GM23338 (cell line): ENCODE data around the gene TTC31. TPM values are rescaled to one million over a fixed set of nuclear protein-coding genes. Genes with fewer than 3 reads are reported as not detected.

Experiments used
- ATAC-seq: fragments of 200-7000 bp; cut with Tn5 transposase; 3 replicates; pipeline ENCODE4 v1.9.1; 2020
- DNase-seq: peaks from one replicate; pipeline ENCODE4 v3.0.0-alpha.2; 2015; ENCODE audit warnings: low spot score
- H2AFZ ChIP-seq: fragments of 200-600 bp; sonication (generic); 2 replicates; pipeline ENCODE4 v1.8.0; 2016; ENCODE audit warnings: antibody characterized with exemption, mild to moderate bottlenecking, moderate library complexity
- H3F3A ChIP-seq: fragments of 200-600 bp; sonication (generic); replicated peaks from 2 replicates; pipeline ENCODE4 v1.8.0; 2017; ENCODE audit warnings: antibody characterized with exemption, mixed run types, low read depth
- H3K27ac ChIP-seq: fragments of 200-600 bp; sonication (generic); 2 replicates; pipeline ENCODE4 v1.6.1; 2016; ENCODE audit warnings: low read depth
- H3K27me3 ChIP-seq: fragments of 200-600 bp; sonication (generic); 2 replicates; pipeline ENCODE4 v1.8.0; 2016; ENCODE audit warnings: mild to moderate bottlenecking, mixed run types, moderate library complexity; ENCODE audit not compliant: insufficient read depth
- H3K36me3 ChIP-seq: fragments of 200-600 bp; sonication (generic); 2 replicates; pipeline ENCODE4 v1.8.0; 2016; ENCODE audit warnings: mild to moderate bottlenecking; ENCODE audit not compliant: insufficient read depth
- H3K4me1 ChIP-seq: fragments of 200-600 bp; sonication (generic); 2 replicates; pipeline ENCODE4 v1.8.0; 2016; ENCODE audit warnings: mild to moderate bottlenecking, moderate library complexity; ENCODE audit not compliant: insufficient read depth
- H3K4me2 ChIP-seq: fragments of 200-600 bp; sonication (generic); 2 replicates; pipeline ENCODE4 v1.7.1; 2017; ENCODE audit warnings: mixed run types
- H3K4me3 ChIP-seq: fragments of 200-600 bp; sonication (generic); 2 replicates; pipeline ENCODE4 v1.6.1; 2016; ENCODE audit warnings: mixed run types
- H3K79me2 ChIP-seq: fragments of 200-600 bp; sonication (generic); replicated peaks from 2 replicates; pipeline ENCODE4 v1.8.0; 2017; ENCODE audit warnings: mild to moderate bottlenecking; ENCODE audit not compliant: insufficient read depth
- H3K9me2 ChIP-seq: fragments of 200-600 bp; sonication (generic); 2 replicates; pipeline ENCODE4 v1.8.0; 2017; ENCODE audit not compliant: insufficient read depth
- H4K20me1 ChIP-seq: fragments of 200-600 bp; sonication (generic); replicated peaks from 2 replicates; pipeline ENCODE4 v1.8.0; 2017; ENCODE audit warnings: mild to moderate bottlenecking; ENCODE audit not compliant: insufficient read depth
- H3K27ac Mint-ChIP-seq: 2 replicates; pipeline ENCODE4 v1.8.0; 2020; ENCODE audit warnings: inconsistent platforms, mild to moderate bottlenecking, moderate library complexity, mixed read lengths
- H3K27me3 Mint-ChIP-seq: 3 replicates; pipeline ENCODE4 v1.8.0; 2022; ENCODE audit warnings: low read depth, mild to moderate bottlenecking, moderate library complexity, mixed read lengths, inconsistent platforms; ENCODE audit not compliant: insufficient read depth, poor library complexity
- H3K36me3 Mint-ChIP-seq: 3 replicates; pipeline ENCODE4 v1.8.0; 2021; ENCODE audit warnings: low read depth, mild to moderate bottlenecking, inconsistent platforms, moderate library complexity, mixed read lengths
- H3K4me1 Mint-ChIP-seq: 3 replicates; pipeline ENCODE4 v1.8.0; 2020; ENCODE audit warnings: mild to moderate bottlenecking, inconsistent platforms, mixed read lengths
- H3K4me3 Mint-ChIP-seq: 3 replicates; pipeline ENCODE4 v1.8.0; 2021; ENCODE audit warnings: moderate library complexity, mild to moderate bottlenecking, inconsistent platforms, mixed read lengths
- H3K9me3 Mint-ChIP-seq: 3 replicates; pipeline ENCODE4 v1.8.0; 2020; ENCODE audit warnings: moderate library complexity, mild to moderate bottlenecking, inconsistent platforms, mixed read lengths
- CREB1 ChIP-seq: fragments of 250-450 bp; sonication (Bioruptor Pico); IDR thresholded peaks from 2 replicates; pipeline ENCODE4 v1.5.0; 2020; ENCODE audit warnings: low read depth, mild to moderate bottlenecking, moderate library complexity
- EZH2 ChIP-seq: fragments of 200-600 bp; sonication (generic); IDR thresholded peaks from one replicate; pipeline ENCODE4 v1.8.0; 2017; ENCODE audit warnings: antibody characterized with exemption, mild to moderate bottlenecking, low read depth; ENCODE audit not compliant: unreplicated experiment
- EZH2phosphoT487 ChIP-seq: fragments of 200-600 bp; sonication (generic); IDR thresholded peaks from one replicate; pipeline ENCODE4 v1.8.1; 2018; ENCODE audit warnings: antibody characterized with exemption; ENCODE audit not compliant: unreplicated experiment
- JUNB ChIP-seq: IDR thresholded peaks from one replicate; pipeline ENCODE4 v1.6.1; 2016; ENCODE audit warnings: antibody characterized with exemption; ENCODE audit not compliant: unreplicated experiment
- NANOG ChIP-seq: IDR thresholded peaks from 2 replicates; pipeline ENCODE4 v1.6.1; 2016; ENCODE audit warnings: antibody characterized with exemption, borderline replicate concordance
- POLR2AphosphoS5 ChIP-seq: IDR thresholded peaks from 2 replicates; pipeline ENCODE4 v1.6.1; 2016; ENCODE audit warnings: antibody characterized with exemption, low read depth
- ZNF114 ChIP-seq: fragments of 250-450 bp; sonication (Bioruptor Pico); IDR thresholded peaks from 2 replicates; pipeline ENCODE4 v1.5.0; 2020; ENCODE audit warnings: mild to moderate bottlenecking, moderate library complexity
- ZNF331 ChIP-seq: fragments of 250-450 bp; sonication (Bioruptor Pico); IDR thresholded peaks from 2 replicates; pipeline ENCODE4 v1.5.0; 2020; ENCODE audit warnings: low read depth, mild to moderate bottlenecking, moderate library complexity
- polyA plus RNA-seq: library from polyadenylated mRNA; unstranded; fragments of >200 nt; fragmentation: Nextera tagmentation; extraction: Ambion mirVana; gene quantifications from 2 replicates; pipeline ENCODE4 v1.2.1, GENCODE V29; 2016
- total RNA-seq: library from RNA; depleted of rRNA; stranded (reverse); fragments of >200 nt; shearing (Covaris generic); gene quantifications from 2 replicates; pipeline ENCODE4 v1.2.3, GENCODE V29; 2014
- TF ChIP-seq, protein P1 (sequence below): fragments of 250-450 bp; sonication (Bioruptor Pico); IDR thresholded peaks from 2 replicates; pipeline ENCODE4 v1.5.0; 2020; ENCODE audit warnings: mild to moderate bottlenecking, moderate library complexity
- TF ChIP-seq, protein P2 (sequence below), 2 experiments: fragments of 200-600 bp in 1 of 2; sonication (generic) in 1 of 2; conservative IDR thresholded peaks; 2 replicates each; pipeline versions ENCODE4 v1.5.1 to v1.6.1; 2016 to 2017; ENCODE audit warnings: antibody characterized with exemption in 2 of 2, low read depth in 2 of 2, mild to moderate bottlenecking in 2 of 2, moderate library complexity in 1 of 2
- TF ChIP-seq, protein P3 (sequence below): IDR thresholded peaks from one replicate; pipeline ENCODE4 v1.6.1; 2018; ENCODE audit warnings: antibody characterized with exemption; ENCODE audit not compliant: unreplicated experiment

TTC31 gene
- total and polyA plus RNA-seq, 2 experiments from 2014 or later, result 15.8 to 29.2 TPM

DNA sequence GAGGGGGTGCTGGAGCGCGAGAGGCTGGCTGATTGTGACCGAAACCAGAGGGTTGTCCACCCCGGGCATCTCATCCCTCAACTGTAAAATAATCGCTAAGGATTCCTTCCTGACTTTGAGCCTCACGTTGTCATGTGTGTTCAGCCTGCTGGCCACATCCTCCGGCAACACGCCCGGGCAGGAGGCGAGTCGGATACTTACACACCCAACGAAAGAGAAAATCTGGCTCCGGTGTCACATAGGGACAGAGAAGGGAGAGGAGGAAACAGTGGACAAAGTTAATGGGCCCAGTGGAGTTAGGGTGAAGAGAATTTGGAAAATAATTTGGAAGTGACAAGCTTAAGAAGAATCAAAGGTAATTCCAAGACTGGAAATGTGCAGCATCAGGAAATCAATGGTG, 33.8 kb downstream of the TTC31 start:
- H3K27me3 ChIP-seq, result peaks cover 99% of the 10 kb centered on the region
- TF ChIP-seq CREB1 (CRISPR knock-in tag) (no peak), EZH2 (peak; percentile 62), ZNF331 (CRISPR knock-in tag) (no peak)
- TF ChIP-seq, protein P1, sequence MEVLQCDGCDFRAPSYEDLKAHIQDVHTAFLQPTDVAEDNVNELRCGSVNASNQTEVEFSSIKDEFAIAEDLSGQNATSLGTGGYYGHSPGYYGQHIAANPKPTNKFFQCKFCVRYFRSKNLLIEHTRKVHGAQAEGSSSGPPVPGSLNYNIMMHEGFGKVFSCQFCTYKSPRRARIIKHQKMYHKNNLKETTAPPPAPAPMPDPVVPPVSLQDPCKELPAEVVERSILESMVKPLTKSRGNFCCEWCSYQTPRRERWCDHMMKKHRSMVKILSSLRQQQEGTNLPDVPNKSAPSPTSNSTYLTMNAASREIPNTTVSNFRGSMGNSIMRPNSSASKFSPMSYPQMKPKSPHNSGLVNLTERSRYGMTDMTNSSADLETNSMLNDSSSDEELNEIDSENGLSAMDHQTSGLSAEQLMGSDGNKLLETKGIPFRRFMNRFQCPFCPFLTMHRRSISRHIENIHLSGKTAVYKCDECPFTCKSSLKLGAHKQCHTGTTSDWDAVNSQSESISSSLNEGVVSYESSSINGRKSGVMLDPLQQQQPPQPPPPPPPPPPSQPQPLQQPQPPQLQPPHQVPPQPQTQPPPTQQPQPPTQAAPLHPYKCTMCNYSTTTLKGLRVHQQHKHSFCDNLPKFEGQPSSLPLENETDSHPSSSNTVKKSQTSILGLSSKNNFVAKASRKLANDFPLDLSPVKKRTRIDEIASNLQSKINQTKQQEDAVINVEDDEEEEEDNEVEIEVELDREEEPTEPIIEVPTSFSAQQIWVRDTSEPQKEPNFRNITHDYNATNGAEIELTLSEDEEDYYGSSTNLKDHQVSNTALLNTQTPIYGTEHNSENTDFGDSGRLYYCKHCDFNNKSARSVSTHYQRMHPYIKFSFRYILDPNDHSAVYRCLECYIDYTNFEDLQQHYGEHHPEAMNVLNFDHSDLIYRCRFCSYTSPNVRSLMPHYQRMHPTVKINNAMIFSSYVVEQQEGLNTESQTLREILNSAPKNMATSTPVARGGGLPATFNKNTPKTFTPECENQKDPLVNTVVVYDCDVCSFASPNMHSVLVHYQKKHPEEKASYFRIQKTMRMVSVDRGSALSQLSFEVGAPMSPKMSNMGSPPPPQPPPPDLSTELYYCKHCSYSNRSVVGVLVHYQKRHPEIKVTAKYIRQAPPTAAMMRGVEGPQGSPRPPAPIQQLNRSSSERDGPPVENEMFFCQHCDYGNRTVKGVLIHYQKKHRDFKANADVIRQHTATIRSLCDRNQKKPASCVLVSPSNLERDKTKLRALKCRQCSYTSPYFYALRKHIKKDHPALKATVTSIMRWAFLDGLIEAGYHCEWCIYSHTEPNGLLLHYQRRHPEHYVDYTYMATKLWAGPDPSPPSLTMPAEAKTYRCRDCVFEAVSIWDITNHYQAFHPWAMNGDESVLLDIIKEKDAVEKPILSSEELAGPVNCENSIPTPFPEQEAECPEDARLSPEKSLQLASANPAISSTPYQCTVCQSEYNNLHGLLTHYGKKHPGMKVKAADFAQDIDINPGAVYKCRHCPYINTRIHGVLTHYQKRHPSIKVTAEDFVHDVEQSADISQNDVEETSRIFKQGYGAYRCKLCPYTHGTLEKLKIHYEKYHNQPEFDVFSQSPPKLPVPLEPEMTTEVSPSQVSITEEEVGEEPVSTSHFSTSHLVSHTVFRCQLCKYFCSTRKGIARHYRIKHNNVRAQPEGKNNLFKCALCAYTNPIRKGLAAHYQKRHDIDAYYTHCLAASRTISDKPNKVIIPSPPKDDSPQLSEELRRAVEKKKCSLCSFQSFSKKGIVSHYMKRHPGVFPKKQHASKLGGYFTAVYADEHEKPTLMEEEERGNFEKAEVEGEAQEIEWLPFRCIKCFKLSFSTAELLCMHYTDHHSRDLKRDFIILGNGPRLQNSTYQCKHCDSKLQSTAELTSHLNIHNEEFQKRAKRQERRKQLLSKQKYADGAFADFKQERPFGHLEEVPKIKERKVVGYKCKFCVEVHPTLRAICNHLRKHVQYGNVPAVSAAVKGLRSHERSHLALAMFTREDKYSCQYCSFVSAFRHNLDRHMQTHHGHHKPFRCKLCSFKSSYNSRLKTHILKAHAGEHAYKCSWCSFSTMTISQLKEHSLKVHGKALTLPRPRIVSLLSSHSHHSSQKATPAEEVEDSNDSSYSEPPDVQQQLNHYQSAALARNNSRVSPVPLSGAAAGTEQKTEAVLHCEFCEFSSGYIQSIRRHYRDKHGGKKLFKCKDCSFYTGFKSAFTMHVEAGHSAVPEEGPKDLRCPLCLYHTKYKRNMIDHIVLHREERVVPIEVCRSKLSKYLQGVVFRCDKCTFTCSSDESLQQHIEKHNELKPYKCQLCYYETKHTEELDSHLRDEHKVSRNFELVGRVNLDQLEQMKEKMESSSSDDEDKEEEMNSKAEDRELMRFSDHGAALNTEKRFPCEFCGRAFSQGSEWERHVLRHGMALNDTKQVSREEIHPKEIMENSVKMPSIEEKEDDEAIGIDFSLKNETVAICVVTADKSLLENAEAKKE, result no peak
- no peaks in the 10 kb centered on the region; the same call in 1 of the 2 replicates for H4K20me1 ChIP-seq
- no peaks in the 10 kb centered on the region for H3K79me2 ChIP-seq
- Mint-ChIP-seq H3K4me1 (peaks cover 11% of the 10 kb centered on the region), H3K36me3 (peaks cover 8% of the 10 kb centered on the region), H3K27ac (no peak overlapping the region), H3K4me3 (peak overlapping the region; percentile 17; the same call in 1 of the 3 replicates), H3K9me3 (peaks cover 21% of the 10 kb centered on the region), H3K27me3 (peaks cover 81% of the 10 kb centered on the region)
- H3K9me2 ChIP-seq, result peaks cover 7% of the 10 kb centered on the region
- no peaks in the 10 kb centered on the region for H3K36me3 ChIP-seq
- H3K4me2 ChIP-seq, result no peak overlapping the region
- peaks cover 5% of the 10 kb centered on the region; the same call in 1 of the 2 replicates for H3F3A ChIP-seq
- H3K4me3 ChIP-seq, result no peak overlapping the region; the same call in 1 of the 2 replicates
- H3K4me1 ChIP-seq, result peaks cover 15% of the 10 kb centered on the region; the same call in 1 of the 2 replicates
- DNase-seq (no peak), ATAC-seq (no peak)
- peak overlapping the region; percentile 94; the same call in 1 of the 2 replicates for H2AFZ ChIP-seq
- H3K27ac ChIP-seq, result no peak overlapping the region

DNA sequence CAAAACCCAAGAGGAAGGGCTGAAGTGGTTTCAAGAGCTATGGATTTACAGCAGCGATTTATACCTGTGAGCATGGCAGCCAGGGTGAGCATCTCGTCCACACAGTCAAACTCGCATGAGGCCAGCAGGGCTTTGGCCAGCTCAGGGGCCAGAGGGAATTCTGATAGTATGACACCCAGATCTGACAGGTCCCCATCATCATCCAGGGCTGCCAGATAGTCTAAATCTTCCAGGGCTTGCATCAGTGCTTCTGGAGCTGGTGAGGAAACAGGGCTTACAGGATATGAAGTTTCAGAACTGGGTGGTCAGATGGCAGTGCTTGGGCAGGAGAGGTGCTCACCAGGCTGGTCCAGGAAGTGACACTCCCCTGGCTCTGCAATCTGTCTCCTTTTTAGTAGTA, 39.6 kb downstream of the TTC31 start:
- ATAC-seq, result no peak
- no peaks in the 10 kb centered on the region for H3K9me2 ChIP-seq
- 0 out of 2 replicates have a peak, but pooled peaks cover under 1% of the 10 kb centered on the region for H3K79me2 ChIP-seq
- H2AFZ ChIP-seq, result no peak overlapping the region
- H3K27ac ChIP-seq, result no peak overlapping the region
- peaks cover 4% of the 10 kb centered on the region; the same call in 1 of the 2 replicates for H4K20me1 ChIP-seq
- no peak overlapping the region for H3K4me3 ChIP-seq
- no peaks in the 10 kb centered on the region for H3K4me1 ChIP-seq
- H3K27me3 ChIP-seq, result peaks cover 57% of the 10 kb centered on the region
- H3K9me3 Mint-ChIP-seq, result no peaks in the 10 kb centered on the region; the same call in 2 of the 3 replicates
- DNase-seq, result no peak
- no peak overlapping the region for H3K27ac Mint-ChIP-seq
- peaks cover 15% of the 10 kb centered on the region for H3K36me3 Mint-ChIP-seq
- H3K27me3 Mint-ChIP-seq, result peaks cover 48% of the 10 kb centered on the region
- H3K4me2 ChIP-seq, result no peak overlapping the region
- H3K4me1 Mint-ChIP-seq, result peaks cover 5% of the 10 kb centered on the region; the same call in 1 of the 3 replicates
- peaks cover 11% of the 10 kb centered on the region for H3K36me3 ChIP-seq
- 0 out of 2 replicates have a peak, but pooled peaks cover 5% of the 10 kb centered on the region for H3F3A ChIP-seq
- no peak overlapping the region for H3K4me3 Mint-ChIP-seq
- TF ChIP-seq JUNB, result no peak
- TF ChIP-seq, protein P2, sequence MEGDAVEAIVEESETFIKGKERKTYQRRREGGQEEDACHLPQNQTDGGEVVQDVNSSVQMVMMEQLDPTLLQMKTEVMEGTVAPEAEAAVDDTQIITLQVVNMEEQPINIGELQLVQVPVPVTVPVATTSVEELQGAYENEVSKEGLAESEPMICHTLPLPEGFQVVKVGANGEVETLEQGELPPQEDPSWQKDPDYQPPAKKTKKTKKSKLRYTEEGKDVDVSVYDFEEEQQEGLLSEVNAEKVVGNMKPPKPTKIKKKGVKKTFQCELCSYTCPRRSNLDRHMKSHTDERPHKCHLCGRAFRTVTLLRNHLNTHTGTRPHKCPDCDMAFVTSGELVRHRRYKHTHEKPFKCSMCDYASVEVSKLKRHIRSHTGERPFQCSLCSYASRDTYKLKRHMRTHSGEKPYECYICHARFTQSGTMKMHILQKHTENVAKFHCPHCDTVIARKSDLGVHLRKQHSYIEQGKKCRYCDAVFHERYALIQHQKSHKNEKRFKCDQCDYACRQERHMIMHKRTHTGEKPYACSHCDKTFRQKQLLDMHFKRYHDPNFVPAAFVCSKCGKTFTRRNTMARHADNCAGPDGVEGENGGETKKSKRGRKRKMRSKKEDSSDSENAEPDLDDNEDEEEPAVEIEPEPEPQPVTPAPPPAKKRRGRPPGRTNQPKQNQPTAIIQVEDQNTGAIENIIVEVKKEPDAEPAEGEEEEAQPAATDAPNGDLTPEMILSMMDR (conservative IDR thresholded peaks at IDR 0.05; ENCODE audit: low read depth in 2 of 2), result no peak
- TF ChIP-seq NANOG, result no peak
- no peak for TF ChIP-seq EZH2phosphoT487
- TF ChIP-seq, protein P3, sequence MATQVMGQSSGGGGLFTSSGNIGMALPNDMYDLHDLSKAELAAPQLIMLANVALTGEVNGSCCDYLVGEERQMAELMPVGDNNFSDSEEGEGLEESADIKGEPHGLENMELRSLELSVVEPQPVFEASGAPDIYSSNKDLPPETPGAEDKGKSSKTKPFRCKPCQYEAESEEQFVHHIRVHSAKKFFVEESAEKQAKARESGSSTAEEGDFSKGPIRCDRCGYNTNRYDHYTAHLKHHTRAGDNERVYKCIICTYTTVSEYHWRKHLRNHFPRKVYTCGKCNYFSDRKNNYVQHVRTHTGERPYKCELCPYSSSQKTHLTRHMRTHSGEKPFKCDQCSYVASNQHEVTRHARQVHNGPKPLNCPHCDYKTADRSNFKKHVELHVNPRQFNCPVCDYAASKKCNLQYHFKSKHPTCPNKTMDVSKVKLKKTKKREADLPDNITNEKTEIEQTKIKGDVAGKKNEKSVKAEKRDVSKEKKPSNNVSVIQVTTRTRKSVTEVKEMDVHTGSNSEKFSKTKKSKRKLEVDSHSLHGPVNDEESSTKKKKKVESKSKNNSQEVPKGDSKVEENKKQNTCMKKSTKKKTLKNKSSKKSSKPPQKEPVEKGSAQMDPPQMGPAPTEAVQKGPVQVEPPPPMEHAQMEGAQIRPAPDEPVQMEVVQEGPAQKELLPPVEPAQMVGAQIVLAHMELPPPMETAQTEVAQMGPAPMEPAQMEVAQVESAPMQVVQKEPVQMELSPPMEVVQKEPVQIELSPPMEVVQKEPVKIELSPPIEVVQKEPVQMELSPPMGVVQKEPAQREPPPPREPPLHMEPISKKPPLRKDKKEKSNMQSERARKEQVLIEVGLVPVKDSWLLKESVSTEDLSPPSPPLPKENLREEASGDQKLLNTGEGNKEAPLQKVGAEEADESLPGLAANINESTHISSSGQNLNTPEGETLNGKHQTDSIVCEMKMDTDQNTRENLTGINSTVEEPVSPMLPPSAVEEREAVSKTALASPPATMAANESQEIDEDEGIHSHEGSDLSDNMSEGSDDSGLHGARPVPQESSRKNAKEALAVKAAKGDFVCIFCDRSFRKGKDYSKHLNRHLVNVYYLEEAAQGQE, result no peak
- TF ChIP-seq POLR2AphosphoS5, result no peak
- TF ChIP-seq ZNF331 (CRISPR knock-in tag), result no peak
- no peak for TF ChIP-seq ZNF114
